Esophagus muscularis mucosa (tissue), 4 donors: ENCODE results near the gene FES. TPM values are rescaled to one million over a fixed set of nuclear protein-coding genes. Genes with fewer than 3 reads are reported as not detected.
A peak's percentile ranks its signal among the peaks of the same experiment; 100 is the strongest.

Experiments used
- DNase-seq: peaks from one replicate; pipeline ENCODE4 v3.0.0-alpha.2; 2017; ENCODE audit errors: extremely low spot score
- H3K27ac ChIP-seq, 4 donors: fragments of 200-600 bp; sonication (generic); replicated peaks in 1 of 4; 1 replicate in 3 of 4; 2 replicates in 1 of 4; pipeline ENCODE4 v1.5.1; 2016 to 2019; ENCODE audit warnings: mild to moderate bottlenecking in 1 of 4
- H3K27me3 ChIP-seq, 4 donors: fragments of 200-600 bp; sonication (generic); one replicate each; pipeline versions ENCODE4 v1.5.1 to v1.6.0; 2016 to 2019
- H3K36me3 ChIP-seq, 4 donors: fragments of 200-600 bp; sonication (generic); one replicate each; pipeline ENCODE4 v1.5.1; 2016 to 2019
- H3K4me1 ChIP-seq, 4 donors: fragments of 200-600 bp; sonication (generic); one replicate each; pipeline ENCODE4 v1.5.1; 2016 to 2019
- H3K4me3 ChIP-seq, 4 donors: fragments of 200-600 bp; sonication (generic); 1 replicate in 2 of 4; 2 replicates in 2 of 4; pipeline ENCODE4 v1.5.1; 2016 to 2019; ENCODE audit warnings: mild to moderate bottlenecking in 4 of 4, moderate library complexity in 1 of 4
- H3K9me3 ChIP-seq, 4 donors: fragments of 200-600 bp; sonication (generic); 1 replicate in 3 of 4; 2 replicates in 1 of 4; pipeline ENCODE4 v1.5.1; 2016 to 2019
- CTCF ChIP-seq, 3 experiments: fragments of 200-600 bp in 2 of 3; fragments of 450-650 bp in 1 of 3; sonication (generic) in 2 of 3; IDR thresholded peaks; one replicate each; pipeline ENCODE4 v1.5.1; 2017 to 2019; ENCODE audit warnings: antibody characterized with exemption in 3 of 3, mild to moderate bottlenecking in 2 of 3, moderate library complexity in 1 of 3
- EP300 ChIP-seq: sonication (generic); formaldehyde crosslinking; IDR thresholded peaks from one replicate; pipeline ENCODE4 v1.6.1; 2017; ENCODE audit warnings: antibody characterized with exemption
- POLR2A ChIP-seq: fragments of 450-650 bp; IDR thresholded peaks from one replicate; pipeline ENCODE4 v1.6.1; 2017; ENCODE audit warnings: antibody characterized with exemption, moderate library complexity, mild to moderate bottlenecking, low read depth
- POLR2AphosphoS5 ChIP-seq, 2 donors: sonication (generic); formaldehyde crosslinking; IDR thresholded peaks; one replicate each; pipeline ENCODE4 v1.6.1; 2017; ENCODE audit warnings: antibody characterized with exemption in 2 of 2
- WGBS: methylation state at CpG from one replicate; pipeline ENCODE4 v1.1.5; 2018; 5-methylcytosine and 5-hydroxymethylcytosine counted together
- intact Hi-C: fragments of 100-400 bp; cut with DNase I; formaldehyde crosslinking; loops from one replicate; pipeline ENCODE4 v1.15.1; 2023
- total RNA-seq, 4 donors: library from RNA; depleted of rRNA; stranded (reverse); fragments of >200 nt; gene quantifications; one replicate each; pipeline versions ENCODE4 v1.1.0 to v1.2.1, GENCODE V29; 2016

FES gene
- total RNA-seq, 4 donors from 2014 or later = 26.1 to 41.9 (median 34.0) TPM

GRCh38 chr15:90871139-90871715 lies 13.1 kb upstream of the FES start:
- Histone ChIP-seq H3K4me3 (peak overlapping the region; percentile 83 to 100 (median 92)), H3K27ac (peak overlapping the region; percentile 92 to 96 (median 96)), H3K9me3 (no peaks in the 10 kb centered on the region), H3K36me3 (peaks cover 8 to 12% (median 10%) of the 10 kb centered on the region in 4 donors), H3K4me1 (peaks cover 46 to 62% (median 49%) of the 10 kb centered on the region in 4 donors), H3K27me3 (no peaks in the 10 kb centered on the region)
- no peak for DNase-seq
- no peak for TF ChIP-seq CTCF (IDR thresholded peaks at IDR 0.05)
- no peak for TF ChIP-seq POLR2A
- TF ChIP-seq POLR2AphosphoS5 (IDR thresholded peaks at IDR 0.05) = no peak
- no peak for TF ChIP-seq EP300
- no CpG with 5 or more reads among the region's 71 CpGs for WGBS
- intact Hi-C loops = loop anchor here (5.0 kb wide), 1 partner anchor 154 kb away; the partner anchor contains the start of gene BLM

DNA sequence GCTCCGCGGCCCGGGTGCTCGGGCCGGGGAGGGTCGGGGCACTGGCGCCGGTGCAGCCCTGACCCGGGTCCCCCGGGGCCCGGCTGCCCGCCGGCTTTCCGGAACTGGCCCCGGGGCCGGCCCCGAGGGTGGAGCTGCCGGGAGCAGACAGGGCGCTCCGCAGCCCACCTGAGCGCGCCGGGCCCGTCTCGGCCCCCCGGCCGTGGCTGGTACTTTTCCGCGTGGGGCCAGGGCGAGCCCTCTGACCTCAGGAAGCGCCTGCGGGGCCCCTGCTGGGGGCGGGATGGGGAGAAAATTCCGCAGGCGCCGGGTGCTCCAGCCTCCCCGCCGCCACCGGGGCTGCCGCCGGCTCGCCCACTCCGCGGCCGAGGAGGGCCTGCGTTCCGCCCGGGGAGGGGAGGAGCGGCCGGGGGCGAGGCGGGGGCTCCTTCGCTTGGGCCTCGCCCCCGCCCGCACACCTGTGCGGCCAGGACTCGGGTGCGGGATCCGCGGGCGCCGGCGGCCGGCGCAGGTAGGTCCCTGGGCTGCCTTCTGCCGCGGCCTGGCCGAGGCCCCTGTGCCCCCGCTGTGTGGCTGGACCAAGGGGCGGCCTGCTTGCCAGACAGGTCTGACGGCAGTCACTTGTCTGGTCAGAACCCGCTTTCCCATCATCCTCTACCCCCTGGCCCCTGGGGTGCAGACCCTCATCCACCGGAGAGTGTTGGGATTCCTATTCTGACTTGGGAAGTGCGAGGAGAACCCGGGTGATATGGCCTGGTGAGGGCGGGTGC lies 12.4 kb upstream of the FES start:
- WGBS = 0% methylated on average over 6 of the region's 77 CpGs

DNA sequence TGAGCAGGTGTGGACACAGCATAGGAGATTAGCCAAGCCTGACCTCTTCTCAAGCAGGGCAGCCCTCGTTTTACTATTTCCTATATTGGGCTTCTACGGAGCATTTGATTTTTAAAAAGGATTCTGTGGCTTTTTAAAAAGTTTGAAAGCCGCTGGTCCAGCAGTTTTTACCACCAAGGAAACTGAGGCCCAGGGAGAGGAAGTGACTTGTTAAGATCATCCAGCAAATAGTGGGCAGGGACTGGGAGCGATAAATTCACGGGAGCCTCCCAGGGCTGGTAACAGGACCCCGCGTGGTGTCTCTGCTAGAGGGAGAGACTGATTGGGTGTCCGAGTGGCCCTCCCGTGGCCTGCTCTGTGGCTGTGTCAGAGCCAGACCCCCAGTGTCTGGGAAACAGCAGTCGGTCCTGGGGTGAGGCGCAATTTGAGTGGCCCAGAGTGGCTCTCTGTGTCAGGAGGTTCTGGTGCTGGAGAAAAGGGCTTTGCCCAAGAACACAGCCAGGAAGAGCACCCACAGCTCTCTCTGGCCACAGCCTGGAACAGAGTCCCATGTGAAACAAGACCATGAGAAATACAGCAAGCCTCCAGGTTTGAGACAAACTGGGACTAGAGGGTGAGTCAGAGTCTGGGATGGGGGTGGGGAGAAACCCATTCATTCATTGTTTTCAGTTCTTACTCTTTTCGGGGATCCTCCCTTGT lies 11.7 kb upstream of the FES start:
- Histone ChIP-seq H3K27me3 (no peaks in the 10 kb centered on the region), H3K36me3 (peaks cover 22 to 26% (median 24%) of the 10 kb centered on the region in 4 donors), H3K9me3 (no peaks in the 10 kb centered on the region), H3K27ac (peak overlapping the region; percentile 92 to 96 (median 96)), H3K4me3 (peak overlapping the region; percentile 83 to 100 (median 92)), H3K4me1 (peaks cover 46 to 62% (median 49%) of the 10 kb centered on the region in 4 donors)
- intact Hi-C loops = loop anchor here (5.0 kb wide), 1 partner anchor 155 kb away; the partner anchor contains the start of gene BLM
- 43% methylated on average over 8 of the region's 12 CpGs for WGBS
- no peak for TF ChIP-seq EP300
- no peak for TF ChIP-seq CTCF (IDR thresholded peaks at IDR 0.05)
- no peak for TF ChIP-seq POLR2A
- TF ChIP-seq POLR2AphosphoS5 (IDR thresholded peaks at IDR 0.05) = peak in 1 of 2 donors; percentile 56
- no peak for DNase-seq

More for the DNA sequence above, 12.4 kb upstream of the FES start:
- Histone ChIP-seq H3K4me3 (peak overlapping the region; percentile 83 to 100 (median 92)), H3K27me3 (no peaks in the 10 kb centered on the region), H3K4me1 (peaks cover 46 to 62% (median 49%) of the 10 kb centered on the region in 4 donors), H3K27ac (peak overlapping the region; percentile 92 to 96 (median 96)), H3K9me3 (no peaks in the 10 kb centered on the region), H3K36me3 (peaks cover 15 to 19% (median 17%) of the 10 kb centered on the region in 4 donors)
- intact Hi-C loops = loop anchor here (5.0 kb wide), 1 partner anchor 155 kb away; the partner anchor contains the start of gene BLM
- TF ChIP-seq EP300 (no peak), POLR2AphosphoS5 (IDR thresholded peaks at IDR 0.05) (no peak), CTCF (IDR thresholded peaks at IDR 0.05) (no peak), POLR2A (no peak)
- DNase-seq = no peak

GRCh38 chr15:90873488-90873997 lies 10.8 kb upstream of the FES start:
- Histone ChIP-seq H3K36me3 (peaks cover 27 to 35% (median 33%) of the 10 kb centered on the region in 4 donors), H3K27me3 (no peaks in the 10 kb centered on the region), H3K4me3 (peak overlapping the region in 2 of 4 donors; percentile 85 to 98), H3K4me1 (peaks cover 40 to 56% (median 49%) of the 10 kb centered on the region in 4 donors), H3K27ac (peak overlapping the region; percentile 27 to 96 (median 94)), H3K9me3 (no peaks in the 10 kb centered on the region)
- intact Hi-C loops = loop anchor here (5.0 kb wide), 1 partner anchor 156 kb away; the partner anchor contains the start of gene BLM
- WGBS = 67% methylated on average over 6 of the region's 6 CpGs
- no peak for TF ChIP-seq POLR2AphosphoS5 (IDR thresholded peaks at IDR 0.05)
- no peak for TF ChIP-seq EP300
- DNase-seq = no peak
